Measurements from ENCODE around the gene KRTAP4-8. TPM values are rescaled to one million over a fixed set of nuclear protein-coding genes. Genes with fewer than 3 reads are reported as not detected.
"Not testable (repeated sequence)": the region's sequence is repeated elsewhere in the genome, so short reads cannot be mapped to it uniquely, and the experiment has no call there.

The KRTAP4-8 gene
- total RNA-seq, 1 donor from 2014 or later, result not detected

DNA sequence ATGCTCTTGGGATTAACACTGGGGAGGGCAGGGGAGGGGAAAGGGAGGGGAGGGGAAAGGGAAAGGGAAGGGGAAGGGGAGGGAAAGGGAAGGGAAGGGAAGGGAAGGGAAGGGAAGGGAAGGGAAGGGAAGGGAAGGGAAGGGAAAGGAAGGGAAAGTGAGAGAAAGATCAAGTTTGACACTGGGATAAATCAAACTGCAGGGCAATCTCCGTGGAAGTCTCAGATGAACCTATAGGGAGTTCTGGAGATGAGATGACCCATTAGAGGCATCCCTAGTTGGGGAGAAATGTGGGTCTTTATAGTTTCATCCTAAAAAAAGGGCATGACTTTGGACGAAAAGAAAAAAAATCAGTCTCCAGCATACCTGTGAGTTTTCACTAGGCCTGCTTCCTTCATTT is 23.8 kb upstream of the KRTAP4-8 start:
- no peak for TF ChIP-seq POLR2AphosphoS5 (IDR thresholded peaks at IDR 0.05; ENCODE audit: insufficient read depth in 1 of 2, low read depth in 1 of 2)
- TF ChIP-seq, protein P1, sequence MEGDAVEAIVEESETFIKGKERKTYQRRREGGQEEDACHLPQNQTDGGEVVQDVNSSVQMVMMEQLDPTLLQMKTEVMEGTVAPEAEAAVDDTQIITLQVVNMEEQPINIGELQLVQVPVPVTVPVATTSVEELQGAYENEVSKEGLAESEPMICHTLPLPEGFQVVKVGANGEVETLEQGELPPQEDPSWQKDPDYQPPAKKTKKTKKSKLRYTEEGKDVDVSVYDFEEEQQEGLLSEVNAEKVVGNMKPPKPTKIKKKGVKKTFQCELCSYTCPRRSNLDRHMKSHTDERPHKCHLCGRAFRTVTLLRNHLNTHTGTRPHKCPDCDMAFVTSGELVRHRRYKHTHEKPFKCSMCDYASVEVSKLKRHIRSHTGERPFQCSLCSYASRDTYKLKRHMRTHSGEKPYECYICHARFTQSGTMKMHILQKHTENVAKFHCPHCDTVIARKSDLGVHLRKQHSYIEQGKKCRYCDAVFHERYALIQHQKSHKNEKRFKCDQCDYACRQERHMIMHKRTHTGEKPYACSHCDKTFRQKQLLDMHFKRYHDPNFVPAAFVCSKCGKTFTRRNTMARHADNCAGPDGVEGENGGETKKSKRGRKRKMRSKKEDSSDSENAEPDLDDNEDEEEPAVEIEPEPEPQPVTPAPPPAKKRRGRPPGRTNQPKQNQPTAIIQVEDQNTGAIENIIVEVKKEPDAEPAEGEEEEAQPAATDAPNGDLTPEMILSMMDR (IDR thresholded peaks at IDR 0.05), result no peak
- TF ChIP-seq POLR2A (IDR thresholded peaks at IDR 0.05), result no peak
- no peaks in the 10 kb centered on the region for H3K9me3 ChIP-seq
- H3K36me3 ChIP-seq, result no peaks in the 10 kb centered on the region
- no peak overlapping the region for H3K27ac ChIP-seq
- H3K27me3 ChIP-seq, result no peaks in the 10 kb centered on the region
- no peak for DNase-seq (ENCODE audit: extremely low spot score in 2 of 2)
- intact Hi-C loops (cut with DNase I), result no loop called here
- no peak overlapping the region for H3K4me3 ChIP-seq
- no peaks in the 10 kb centered on the region for H3K4me1 ChIP-seq

DNA sequence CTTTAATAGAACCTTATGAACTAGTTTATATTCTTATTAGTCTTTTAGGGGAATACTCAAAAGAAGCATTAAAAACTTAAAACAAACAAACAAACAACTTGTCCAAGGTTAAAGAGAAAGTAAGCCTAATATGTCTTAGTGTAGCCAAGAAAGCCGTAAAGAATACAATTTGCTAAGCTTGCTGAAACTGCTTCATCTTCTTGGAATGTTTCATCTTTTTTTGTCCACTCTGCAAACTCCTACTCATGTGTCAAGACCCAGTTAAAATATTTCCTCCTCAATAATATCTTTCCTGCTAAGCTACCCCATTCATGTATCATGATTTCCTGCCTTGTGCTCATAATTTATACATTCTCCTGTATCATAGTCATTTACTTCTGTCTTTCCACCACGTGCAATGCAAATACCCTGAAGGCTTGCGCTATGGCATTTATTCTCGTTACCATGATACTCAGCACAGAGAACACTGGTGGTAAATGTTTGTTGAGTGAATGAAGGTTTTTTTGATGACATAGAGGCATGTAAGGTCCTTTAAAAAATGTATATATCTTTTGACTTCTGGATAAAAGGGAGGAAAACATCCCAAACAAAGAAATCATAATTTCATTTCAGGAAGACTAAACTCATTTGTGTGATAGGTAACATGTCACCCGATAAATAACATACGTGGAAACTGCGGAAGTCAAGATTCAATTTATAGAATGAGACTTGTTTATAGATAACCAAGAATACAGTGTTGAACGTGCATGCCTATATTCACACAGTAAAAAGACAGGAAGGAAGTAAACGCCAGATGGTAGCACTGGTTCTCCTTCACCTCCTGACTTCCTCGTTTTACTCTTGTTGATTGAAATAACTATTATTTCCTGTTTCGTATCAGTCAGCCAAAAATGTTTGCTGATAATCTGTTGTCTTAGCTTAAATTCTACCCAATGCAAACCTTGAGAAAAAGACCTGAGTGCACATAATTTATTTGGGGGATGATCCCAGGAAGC is 22.1 kb upstream of the KRTAP4-8 start:
- intact Hi-C loops (cut with DNase I); H3K4me3 ChIP-seq; H3K36me3 ChIP-seq; DNase-seq (ENCODE audit: extremely low spot score in 2 of 2); H3K9me3 ChIP-seq; H3K27ac ChIP-seq; H3K4me1 ChIP-seq; H3K27me3 ChIP-seq: not testable (repeated sequence)

DNA sequence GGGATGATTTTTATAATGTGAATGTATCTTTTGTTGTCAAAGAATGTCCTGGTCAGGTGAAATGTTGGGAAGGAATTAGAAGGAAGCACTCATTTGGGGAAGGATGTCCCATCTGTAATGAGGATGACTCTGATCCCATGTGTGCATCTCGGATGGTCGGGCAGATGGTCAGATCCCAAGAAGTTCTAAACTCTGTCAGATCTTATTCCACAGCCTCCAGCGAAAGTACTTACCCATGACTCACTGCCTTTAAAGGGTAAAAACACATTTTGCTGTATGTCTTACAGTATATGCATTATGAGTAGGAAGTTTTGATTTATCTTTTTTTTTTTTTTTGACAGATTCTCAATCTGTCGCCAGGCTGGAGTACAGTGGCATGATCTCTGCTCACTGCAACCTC is 20.8 kb upstream of the KRTAP4-8 start:
- H3K36me3 ChIP-seq, result no peaks in the 10 kb centered on the region

GRCh38 chr17:41117846-41118386 is 20.0 kb upstream of the KRTAP4-8 start, which contains the start of gene KRTAP4-11:
Gene KRTAP4-11, minus strand, starts transcription at chr17:41118373. Its CDS starts 58 bp downstream, at chr17:41118315.
- DNase-seq (ENCODE audit: extremely low spot score in 2 of 2); intact Hi-C loops (cut with DNase I); H3K9me3 ChIP-seq; H3K4me1 ChIP-seq; H3K36me3 ChIP-seq; H3K4me3 ChIP-seq; H3K27me3 ChIP-seq; H3K27ac ChIP-seq: not testable (repeated sequence)

More for the DNA sequence above, 20.8 kb upstream of the KRTAP4-8 start:
- Histone ChIP-seq H3K9me3 (no peaks in the 10 kb centered on the region), H3K4me3 (no peak overlapping the region), H3K27ac (no peak overlapping the region), H3K27me3 (no peaks in the 10 kb centered on the region), H3K4me1 (no peaks in the 10 kb centered on the region)
- TF ChIP-seq POLR2AphosphoS5 (IDR thresholded peaks at IDR 0.05; ENCODE audit: insufficient read depth in 1 of 2, low read depth in 1 of 2) (no peak), POLR2A (IDR thresholded peaks at IDR 0.05) (no peak)
- DNase-seq (ENCODE audit: extremely low spot score in 2 of 2), result no peak
- intact Hi-C loops (cut with DNase I), result no loop called here

- Histone ChIP-seq H3K4me1 (no peaks in the 10 kb centered on the region), H3K9me3 (no peaks in the 10 kb centered on the region), H3K36me3 (no peaks in the 10 kb centered on the region), H3K27me3 (no peaks in the 10 kb centered on the region), H3K4me3 (no peak overlapping the region), H3K27ac (no peak overlapping the region)
- intact Hi-C loops (cut with DNase I), result no loop called here
- no peak for DNase-seq (ENCODE audit: extremely low spot score in 2 of 2)
- TF ChIP-seq, protein P1 (IDR thresholded peaks at IDR 0.05), result no peak
- TF ChIP-seq POLR2AphosphoS5 (IDR thresholded peaks at IDR 0.05; ENCODE audit: insufficient read depth in 1 of 2, low read depth in 1 of 2) (no peak), POLR2A (IDR thresholded peaks at IDR 0.05) (no peak)
These were observed 18.4 kb upstream of the KRTAP4-8 start for GRCh38 chr17:41116297-41116696.

GRCh38 chr17:41111151-41111885 is 13.4 kb upstream of the KRTAP4-8 start:
- no peak overlapping the region for H3K27ac ChIP-seq
- no peaks in the 10 kb centered on the region for H3K4me1 ChIP-seq
- intact Hi-C loops (cut with DNase I), result no loop called here
- no peaks in the 10 kb centered on the region for H3K27me3 ChIP-seq
- no peak for TF ChIP-seq POLR2AphosphoS5 (IDR thresholded peaks at IDR 0.05; ENCODE audit: insufficient read depth in 1 of 2, low read depth in 1 of 2)
- TF ChIP-seq, protein P1 (IDR thresholded peaks at IDR 0.05), result no peak
- no peak for TF ChIP-seq POLR2A (IDR thresholded peaks at IDR 0.05)
- no peak overlapping the region for H3K4me3 ChIP-seq
- no peaks in the 10 kb centered on the region for H3K36me3 ChIP-seq
- no peak for DNase-seq (ENCODE audit: extremely low spot score in 2 of 2)
- H3K9me3 ChIP-seq, result no peaks in the 10 kb centered on the region

DNA sequence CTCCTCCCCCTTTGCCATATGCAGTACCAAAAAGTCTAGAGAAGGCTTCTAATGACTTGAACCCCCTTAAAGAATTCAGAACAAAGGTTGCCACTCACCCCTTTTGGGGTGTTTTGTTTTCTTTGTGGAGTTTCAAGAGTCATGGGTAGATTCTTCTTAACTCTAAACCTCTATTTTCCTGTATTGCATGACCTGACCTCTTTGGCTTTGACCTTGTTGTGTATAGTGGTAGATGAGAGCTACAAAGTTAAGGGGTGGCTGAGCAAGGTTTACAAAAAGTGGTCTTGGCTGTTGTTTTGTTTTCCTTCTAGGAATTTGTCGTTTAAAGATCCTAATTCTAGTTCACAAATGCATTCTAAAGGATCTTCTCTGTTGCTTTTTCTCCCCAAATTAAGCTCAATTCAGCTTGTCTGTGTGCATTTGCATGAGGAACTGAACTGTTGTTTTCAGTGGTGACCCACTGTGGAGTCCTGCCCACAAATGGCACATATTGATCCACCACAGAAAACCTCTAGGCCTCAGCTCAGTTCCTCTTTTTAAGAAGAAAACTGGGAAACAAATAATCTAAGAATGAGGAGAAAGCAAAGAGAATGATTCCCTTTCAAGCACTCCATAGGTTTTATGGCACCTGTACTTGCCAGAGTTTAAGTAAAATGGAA is 10.9 kb upstream of the KRTAP4-8 start:
- H3K9me3 ChIP-seq; DNase-seq (ENCODE audit: extremely low spot score in 2 of 2); H3K4me3 ChIP-seq; H3K36me3 ChIP-seq; H3K27ac ChIP-seq; intact Hi-C loops (cut with DNase I); H3K4me1 ChIP-seq; H3K27me3 ChIP-seq: not testable (repeated sequence)
